HG02852 (cell line): ENCODE measurements around the gene GTPBP1.

Experiments
- ATAC-seq: cut with Tn5 transposase; IDR thresholded peaks from one replicate; pipeline ENCODE4 v1.9.1; 2021; ENCODE audit warnings: mild to moderate bottlenecking, moderate library complexity; ENCODE audit not compliant: unreplicated experiment

GTPBP1 gene

GRCh38 chr22:38700789-38701628 lies 4.7 kb upstream of the GTPBP1 start, which contains the start of gene JOSD1:
Gene JOSD1, minus strand, starts transcription at chr22:38700943. Its CDS starts 956 bp downstream, at chr22:38699987.
- ATAC-seq: peak; percentile 34

- ATAC-seq: no peak
Measured at GRCh38 chr22:38704654-38705234, 1.0 kb upstream of the GTPBP1 start.

GRCh38 chr22:38706101-38706900 lies 557 bp downstream of the GTPBP1 start:
- ATAC-seq: no peak

GRCh38 chr22:38706901-38707195 lies 1.1 kb downstream of the GTPBP1 start:
- no peak for ATAC-seq

GRCh38 chr22:38707346-38707745 lies 1.6 kb downstream of the GTPBP1 start:
- ATAC-seq: no peak

GRCh38 chr22:38707984-38708383 lies 2.2 kb downstream of the GTPBP1 start:
- ATAC-seq: no peak

GRCh38 chr22:38709306-38709705 lies 3.6 kb downstream of the GTPBP1 start:
- ATAC-seq: no peak

- ATAC-seq: no peak
Measured at GRCh38 chr22:38710351-38710750, 4.6 kb downstream of the GTPBP1 start.

- no peak for ATAC-seq
Measured at GRCh38 chr22:38710866-38711265, 5.1 kb downstream of the GTPBP1 start.

- ATAC-seq: no peak
Measured at GRCh38 chr22:38712486-38713207, 6.9 kb downstream of the GTPBP1 start.

GRCh38 chr22:38713921-38714320 lies 8.2 kb downstream of the GTPBP1 start:
- no peak for ATAC-seq

- ATAC-seq: no peak
Measured at GRCh38 chr22:38715176-38715764, 9.5 kb downstream of the GTPBP1 start.

- no peak for ATAC-seq
Measured at GRCh38 chr22:38715852-38716251, 10.1 kb downstream of the GTPBP1 start.

GRCh38 chr22:38716271-38716670 lies 10.5 kb downstream of the GTPBP1 start:
- ATAC-seq: no peak

- ATAC-seq: no peak
Measured at GRCh38 chr22:38716826-38717225, 11.1 kb downstream of the GTPBP1 start.

GRCh38 chr22:38717244-38717643 lies 11.5 kb downstream of the GTPBP1 start:
- no peak for ATAC-seq

GRCh38 chr22:38718414-38718813 lies 12.7 kb downstream of the GTPBP1 start:
- no peak for ATAC-seq

- no peak for ATAC-seq
Measured at GRCh38 chr22:38719196-38719595, 13.5 kb downstream of the GTPBP1 start.

GRCh38 chr22:38720350-38720749 lies 14.6 kb downstream of the GTPBP1 start:
- ATAC-seq: no peak

GRCh38 chr22:38721551-38721950 lies 15.8 kb downstream of the GTPBP1 start:
- no peak for ATAC-seq

- ATAC-seq: no peak
Measured at GRCh38 chr22:38724176-38724575, 18.4 kb downstream of the GTPBP1 start.
